Sigmoid colon (tissue), 4 donors: ENCODE measurements around the gene TSEN2.

ENCODE experiments used
- POLR2AphosphoS5 ChIP-seq, 4 donors: sonication (generic); formaldehyde crosslinking; IDR thresholded peaks; one replicate each; pipeline ENCODE4 v1.6.1; 2017; ENCODE audit warnings: antibody characterized with exemption in 4 of 4
- TF ChIP-seq, protein P1 (sequence below), 4 experiments: fragments of 450-650 bp in 3 of 4; fragments of 200-600 bp in 1 of 4; IDR thresholded peaks; one replicate each; pipeline ENCODE4 v1.5.1; 2016 to 2019; ENCODE audit warnings: antibody characterized with exemption in 4 of 4, mild to moderate bottlenecking in 3 of 4, moderate library complexity in 2 of 4

DNA sequence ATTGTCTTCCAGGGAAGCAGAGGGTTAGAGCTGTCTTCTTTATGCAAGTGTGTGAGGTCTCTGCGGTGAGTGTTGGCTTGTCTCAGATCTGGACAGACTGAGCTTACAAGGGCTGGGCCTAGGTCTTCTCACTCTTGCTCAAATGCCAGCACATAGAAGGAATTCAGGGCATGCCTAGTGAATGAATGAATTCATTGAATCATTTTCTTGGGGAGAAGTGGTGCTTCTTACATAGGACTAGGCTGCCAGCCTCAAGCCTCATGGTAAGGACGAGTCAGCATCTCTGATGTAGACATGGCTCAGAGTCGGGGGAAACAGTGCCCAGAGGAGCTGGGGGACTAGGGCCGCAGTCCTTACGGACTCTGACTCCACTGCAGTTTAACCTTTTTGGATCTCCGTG lies 89.9 kb downstream of the TSEN2 start:
- TF ChIP-seq, protein P1, sequence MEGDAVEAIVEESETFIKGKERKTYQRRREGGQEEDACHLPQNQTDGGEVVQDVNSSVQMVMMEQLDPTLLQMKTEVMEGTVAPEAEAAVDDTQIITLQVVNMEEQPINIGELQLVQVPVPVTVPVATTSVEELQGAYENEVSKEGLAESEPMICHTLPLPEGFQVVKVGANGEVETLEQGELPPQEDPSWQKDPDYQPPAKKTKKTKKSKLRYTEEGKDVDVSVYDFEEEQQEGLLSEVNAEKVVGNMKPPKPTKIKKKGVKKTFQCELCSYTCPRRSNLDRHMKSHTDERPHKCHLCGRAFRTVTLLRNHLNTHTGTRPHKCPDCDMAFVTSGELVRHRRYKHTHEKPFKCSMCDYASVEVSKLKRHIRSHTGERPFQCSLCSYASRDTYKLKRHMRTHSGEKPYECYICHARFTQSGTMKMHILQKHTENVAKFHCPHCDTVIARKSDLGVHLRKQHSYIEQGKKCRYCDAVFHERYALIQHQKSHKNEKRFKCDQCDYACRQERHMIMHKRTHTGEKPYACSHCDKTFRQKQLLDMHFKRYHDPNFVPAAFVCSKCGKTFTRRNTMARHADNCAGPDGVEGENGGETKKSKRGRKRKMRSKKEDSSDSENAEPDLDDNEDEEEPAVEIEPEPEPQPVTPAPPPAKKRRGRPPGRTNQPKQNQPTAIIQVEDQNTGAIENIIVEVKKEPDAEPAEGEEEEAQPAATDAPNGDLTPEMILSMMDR (IDR thresholded peaks at IDR 0.05): no peak
- no peak for TF ChIP-seq POLR2AphosphoS5 (IDR thresholded peaks at IDR 0.05)
